ENCODE measurements around the gene PLEKHM1. TPM values are rescaled to one million over a fixed set of nuclear protein-coding genes. Genes with fewer than 3 reads are reported as not detected.
"Not testable (repeated sequence)": the region's sequence is repeated elsewhere in the genome, so short reads cannot be mapped to it uniquely, and the experiment has no call there.

The PLEKHM1 gene
- total RNA-seq, 1 donor from 2014 or later, result 27.4 TPM

GRCh38 chr17:45460422-45460821 is 30.1 kb downstream of the PLEKHM1 start:
- not testable (repeated sequence) for DNase-seq

GRCh38 chr17:45454341-45454740 is 36.2 kb downstream of the PLEKHM1 start:
- not testable (repeated sequence) for DNase-seq

GRCh38 chr17:45453731-45454130 is 36.8 kb downstream of the PLEKHM1 start:
- DNase-seq, result not testable (repeated sequence)

- not testable (repeated sequence) for DNase-seq
Measured at GRCh38 chr17:45453225-45453534, 37.3 kb downstream of the PLEKHM1 start.

- DNase-seq, result not testable (repeated sequence)
Measured at GRCh38 chr17:45452329-45453224, 37.9 kb downstream of the PLEKHM1 start.

- DNase-seq, result not testable (repeated sequence)
Measured at GRCh38 chr17:45451660-45452059, 38.9 kb downstream of the PLEKHM1 start.

GRCh38 chr17:45451131-45451530 is 39.4 kb downstream of the PLEKHM1 start:
- no peak for DNase-seq

GRCh38 chr17:45449708-45450329 is 40.7 kb downstream of the PLEKHM1 start:
- DNase-seq, result not testable (repeated sequence)

GRCh38 chr17:45449260-45449659 is 41.3 kb downstream of the PLEKHM1 start:
- DNase-seq, result not testable (repeated sequence)

- not testable (repeated sequence) for DNase-seq
Measured at GRCh38 chr17:45448483-45448882, 42.0 kb downstream of the PLEKHM1 start.

- not testable (repeated sequence) for DNase-seq
Measured at GRCh38 chr17:45448066-45448465, 42.5 kb downstream of the PLEKHM1 start.

- not testable (repeated sequence) for DNase-seq
Measured at GRCh38 chr17:45447650-45448049, 42.9 kb downstream of the PLEKHM1 start.

- peak; percentile 33 for DNase-seq
Measured at GRCh38 chr17:45446872-45447625, 43.5 kb downstream of the PLEKHM1 start.

- DNase-seq, result peak; percentile 91
Measured at GRCh38 chr17:45445901-45446743, 44.4 kb downstream of the PLEKHM1 start.

GRCh38 chr17:45444856-45445820 is 45.4 kb downstream of the PLEKHM1 start:
- not testable (repeated sequence) for DNase-seq

- DNase-seq, result not testable (repeated sequence)
Measured at GRCh38 chr17:45444301-45444700, 46.2 kb downstream of the PLEKHM1 start.

GRCh38 chr17:45443371-45444260 is 46.9 kb downstream of the PLEKHM1 start:
- DNase-seq, result not testable (repeated sequence)

GRCh38 chr17:45441526-45442310 is 48.8 kb downstream of the PLEKHM1 start:
- no peak for DNase-seq

Measured in dermis blood vessel endothelial cell (primary cell).